IPS-20b (cell line): ENCODE data around the gene N4BP2L1.
A peak's percentile ranks its signal among the peaks of the same experiment; 100 is the strongest.

ENCODE experiments used
- H3K27ac ChIP-seq: one replicate; pipeline ENCODE4 v1.5.1; 2013; ENCODE audit warnings: low read length
- H3K27me3 ChIP-seq: 2 replicates; pipeline ENCODE4 v1.6.1; 2013; ENCODE audit warnings: mild to moderate bottlenecking, low read length, inconsistent platforms; ENCODE audit not compliant: insufficient read depth
- H3K36me3 ChIP-seq: 2 replicates; pipeline ENCODE4 v1.6.1; 2013; ENCODE audit warnings: low read depth, mild to moderate bottlenecking, inconsistent platforms, low read length, moderate library complexity; ENCODE audit not compliant: insufficient read depth
- H3K4me1 ChIP-seq: 2 replicates; pipeline ENCODE4 v1.6.1; 2013; ENCODE audit warnings: mild to moderate bottlenecking, control low read depth, inconsistent platforms, low read length, moderate library complexity; ENCODE audit not compliant: insufficient read depth
- H3K4me3 ChIP-seq: 2 replicates; pipeline ENCODE4 v1.5.1; 2013; ENCODE audit warnings: mild to moderate bottlenecking, low read length, inconsistent platforms
- H3K9ac ChIP-seq: 2 replicates; pipeline ENCODE4 v1.6.1; 2013; ENCODE audit warnings: low read depth, mild to moderate bottlenecking, inconsistent platforms, low read length, moderate library complexity
- H3K9me3 ChIP-seq: 2 replicates; pipeline ENCODE4 v1.6.1; 2013; ENCODE audit warnings: mild to moderate bottlenecking, low read depth, low read length, inconsistent platforms; ENCODE audit not compliant: insufficient read depth

Gene N4BP2L1

GRCh38 chr13:32427852-32428580 is at the start of gene N4BP2L1:
Gene N4BP2L1, minus strand, starts transcription at chr13:32428130. Its CDS starts 48 bp downstream, at chr13:32428082.
- Histone ChIP-seq H3K4me3 (peak within 1 kb of the TSS; percentile 84), H3K4me1 (peaks cover 4% of the 10 kb centered on the region; the same call in 1 of the 2 replicates), H3K9ac (peak within 1 kb of the TSS; percentile 74; the same call in 1 of the 2 replicates), H3K27ac (no peak within 1 kb of the TSS), H3K9me3 (no peaks in the 10 kb centered on the region), H3K36me3 (no peaks in the 10 kb centered on the region), H3K27me3 (peaks cover 21% of the 10 kb centered on the region)

GRCh38 chr13:32476892-32477291 is 49.0 kb upstream of the N4BP2L1 start:
- no peaks in the 10 kb centered on the region for H3K4me1 ChIP-seq
- H3K27me3 ChIP-seq: no peaks in the 10 kb centered on the region
- no peaks in the 10 kb centered on the region for H3K9me3 ChIP-seq
- no peak overlapping the region for H3K4me3 ChIP-seq
- no peak overlapping the region for H3K27ac ChIP-seq
- H3K9ac ChIP-seq: no peak overlapping the region
- no peaks in the 10 kb centered on the region for H3K36me3 ChIP-seq

- H3K4me3 ChIP-seq: no peak overlapping the region
- no peak overlapping the region for H3K27ac ChIP-seq
- no peaks in the 10 kb centered on the region for H3K4me1 ChIP-seq
- no peak overlapping the region for H3K9ac ChIP-seq
- no peaks in the 10 kb centered on the region for H3K36me3 ChIP-seq
- H3K9me3 ChIP-seq: no peaks in the 10 kb centered on the region
- H3K27me3 ChIP-seq: no peaks in the 10 kb centered on the region
Observed at GRCh38 chr13:32476021-32476731, 48.2 kb upstream of the N4BP2L1 start.

- no peak overlapping the region for H3K4me3 ChIP-seq
- H3K9ac ChIP-seq: no peak overlapping the region
- H3K9me3 ChIP-seq: no peaks in the 10 kb centered on the region
- H3K27ac ChIP-seq: no peak overlapping the region
- H3K36me3 ChIP-seq: no peaks in the 10 kb centered on the region
- no peaks in the 10 kb centered on the region for H3K27me3 ChIP-seq
- H3K4me1 ChIP-seq: no peaks in the 10 kb centered on the region
Observed at GRCh38 chr13:32474999-32475792, 47.3 kb upstream of the N4BP2L1 start.

- Histone ChIP-seq H3K27me3 (no peaks in the 10 kb centered on the region), H3K4me1 (no peaks in the 10 kb centered on the region), H3K9me3 (no peaks in the 10 kb centered on the region), H3K27ac (no peak overlapping the region), H3K9ac (no peak overlapping the region), H3K36me3 (no peaks in the 10 kb centered on the region), H3K4me3 (no peak overlapping the region)
Observed at GRCh38 chr13:32473650-32474049, 45.7 kb upstream of the N4BP2L1 start.

GRCh38 chr13:32472194-32472621 is 44.3 kb upstream of the N4BP2L1 start:
- H3K9ac ChIP-seq: no peak overlapping the region
- no peaks in the 10 kb centered on the region for H3K4me1 ChIP-seq
- H3K27me3 ChIP-seq: no peaks in the 10 kb centered on the region
- no peaks in the 10 kb centered on the region for H3K36me3 ChIP-seq
- no peaks in the 10 kb centered on the region for H3K9me3 ChIP-seq
- H3K27ac ChIP-seq: no peak overlapping the region
- no peak overlapping the region for H3K4me3 ChIP-seq

- H3K4me1 ChIP-seq: no peaks in the 10 kb centered on the region
- no peaks in the 10 kb centered on the region for H3K36me3 ChIP-seq
- no peak overlapping the region for H3K27ac ChIP-seq
- no peaks in the 10 kb centered on the region for H3K9me3 ChIP-seq
- H3K9ac ChIP-seq: no peak overlapping the region
- no peaks in the 10 kb centered on the region for H3K27me3 ChIP-seq
- H3K4me3 ChIP-seq: no peak overlapping the region
Observed at GRCh38 chr13:32471187-32471922, 43.4 kb upstream of the N4BP2L1 start.

GRCh38 chr13:32468502-32469142 is 40.7 kb upstream of the N4BP2L1 start:
- Histone ChIP-seq H3K9ac (no peak overlapping the region), H3K27ac (no peak overlapping the region), H3K27me3 (no peaks in the 10 kb centered on the region)

GRCh38 chr13:32456591-32456990 is 28.7 kb upstream of the N4BP2L1 start:
- no peak overlapping the region for H3K4me3 ChIP-seq
- H3K4me1 ChIP-seq: no peaks in the 10 kb centered on the region
- no peak overlapping the region for H3K27ac ChIP-seq
- H3K27me3 ChIP-seq: no peaks in the 10 kb centered on the region
- H3K36me3 ChIP-seq: no peaks in the 10 kb centered on the region
- H3K9ac ChIP-seq: no peak overlapping the region
- H3K9me3 ChIP-seq: peaks cover 6% of the 10 kb centered on the region; the same call in 1 of the 2 replicates

More at GRCh38 chr13:32468502-32469142, 40.7 kb upstream of the N4BP2L1 start:
- Histone ChIP-seq H3K9me3 (no peaks in the 10 kb centered on the region), H3K4me3 (no peak overlapping the region), H3K4me1 (no peaks in the 10 kb centered on the region), H3K36me3 (no peaks in the 10 kb centered on the region)

- H3K27me3 ChIP-seq: no peaks in the 10 kb centered on the region
- H3K36me3 ChIP-seq: no peaks in the 10 kb centered on the region
- no peak overlapping the region for H3K27ac ChIP-seq
- no peaks in the 10 kb centered on the region for H3K4me1 ChIP-seq
- H3K9me3 ChIP-seq: peaks cover 6% of the 10 kb centered on the region; the same call in 1 of the 2 replicates
- no peak overlapping the region for H3K9ac ChIP-seq
- no peak overlapping the region for H3K4me3 ChIP-seq
Observed at GRCh38 chr13:32455594-32455903, 27.6 kb upstream of the N4BP2L1 start.
